ENCODE measurements around the gene RRM1. TPM values are rescaled to one million over a fixed set of nuclear protein-coding genes. Genes with fewer than 3 reads are reported as not detected.

RRM1 gene
- total and polyA plus RNA-seq, 9 of the 15 experiments (the other 6 are each of a cell fraction or from before 2014, with no cell fraction given): 113 to 270 (median 163) TPM

DNA sequence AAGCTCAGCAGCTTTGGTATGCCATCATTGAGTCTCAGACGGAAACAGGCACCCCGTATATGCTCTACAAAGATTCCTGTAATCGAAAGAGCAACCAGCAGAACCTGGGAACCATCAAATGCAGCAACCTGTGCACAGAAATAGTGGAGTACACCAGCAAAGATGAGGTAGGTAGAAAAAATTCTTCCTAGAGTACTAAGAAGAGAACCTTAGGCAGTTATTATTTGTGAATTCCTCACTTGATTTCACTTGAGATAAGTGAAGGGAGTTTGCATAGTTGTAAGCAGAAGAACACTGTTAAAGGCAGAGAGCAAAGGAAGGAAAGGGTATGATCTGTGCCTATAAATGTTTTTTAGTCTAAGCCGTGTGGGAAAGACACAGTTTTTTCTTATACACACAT, 28.6 kb downstream of the RRM1 start (continued):
- TF ChIP-seq, protein P1, sequence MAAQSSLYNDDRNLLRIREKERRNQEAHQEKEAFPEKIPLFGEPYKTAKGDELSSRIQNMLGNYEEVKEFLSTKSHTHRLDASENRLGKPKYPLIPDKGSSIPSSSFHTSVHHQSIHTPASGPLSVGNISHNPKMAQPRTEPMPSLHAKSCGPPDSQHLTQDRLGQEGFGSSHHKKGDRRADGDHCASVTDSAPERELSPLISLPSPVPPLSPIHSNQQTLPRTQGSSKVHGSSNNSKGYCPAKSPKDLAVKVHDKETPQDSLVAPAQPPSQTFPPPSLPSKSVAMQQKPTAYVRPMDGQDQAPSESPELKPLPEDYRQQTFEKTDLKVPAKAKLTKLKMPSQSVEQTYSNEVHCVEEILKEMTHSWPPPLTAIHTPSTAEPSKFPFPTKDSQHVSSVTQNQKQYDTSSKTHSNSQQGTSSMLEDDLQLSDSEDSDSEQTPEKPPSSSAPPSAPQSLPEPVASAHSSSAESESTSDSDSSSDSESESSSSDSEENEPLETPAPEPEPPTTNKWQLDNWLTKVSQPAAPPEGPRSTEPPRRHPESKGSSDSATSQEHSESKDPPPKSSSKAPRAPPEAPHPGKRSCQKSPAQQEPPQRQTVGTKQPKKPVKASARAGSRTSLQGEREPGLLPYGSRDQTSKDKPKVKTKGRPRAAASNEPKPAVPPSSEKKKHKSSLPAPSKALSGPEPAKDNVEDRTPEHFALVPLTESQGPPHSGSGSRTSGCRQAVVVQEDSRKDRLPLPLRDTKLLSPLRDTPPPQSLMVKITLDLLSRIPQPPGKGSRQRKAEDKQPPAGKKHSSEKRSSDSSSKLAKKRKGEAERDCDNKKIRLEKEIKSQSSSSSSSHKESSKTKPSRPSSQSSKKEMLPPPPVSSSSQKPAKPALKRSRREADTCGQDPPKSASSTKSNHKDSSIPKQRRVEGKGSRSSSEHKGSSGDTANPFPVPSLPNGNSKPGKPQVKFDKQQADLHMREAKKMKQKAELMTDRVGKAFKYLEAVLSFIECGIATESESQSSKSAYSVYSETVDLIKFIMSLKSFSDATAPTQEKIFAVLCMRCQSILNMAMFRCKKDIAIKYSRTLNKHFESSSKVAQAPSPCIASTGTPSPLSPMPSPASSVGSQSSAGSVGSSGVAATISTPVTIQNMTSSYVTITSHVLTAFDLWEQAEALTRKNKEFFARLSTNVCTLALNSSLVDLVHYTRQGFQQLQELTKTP (IDR thresholded peaks at IDR 0.05; ENCODE audit: low read depth in 1 of 2, partially characterized antibody in 2 of 2): no peak
- TF ChIP-seq POLR3A (IDR thresholded peaks at IDR 0.05; ENCODE audit: borderline replicate concordance, extremely low read depth, insufficient read depth, insufficient read length) (no peak), ZFP36 (IDR thresholded peaks at IDR 0.05; ENCODE audit: low read depth, low read length, partially characterized antibody) (no peak), TOE1 (IDR thresholded peaks at IDR 0.05; ENCODE audit: borderline replicate concordance) (no peak), TOE1 (CRISPR knock-in tag; IDR thresholded peaks at IDR 0.05; ENCODE audit: borderline replicate concordance, low read depth) (no peak), SRF (CRISPR knock-in tag; IDR thresholded peaks at IDR 0.05) (no peak), MECOM (CRISPR knock-in tag; IDR thresholded peaks at IDR 0.05) (no peak), ARID1B (IDR thresholded peaks at IDR 0.05) (no peak), RBM34 (IDR thresholded peaks at IDR 0.05; ENCODE audit: borderline replicate concordance, insufficient read depth, low read length) (no peak), CREB1 (IDR thresholded peaks at IDR 0.05) (no peak), CREB1 (CRISPR knock-in tag; IDR thresholded peaks at IDR 0.05) (no peak)
- TF ChIP-seq, protein P2, sequence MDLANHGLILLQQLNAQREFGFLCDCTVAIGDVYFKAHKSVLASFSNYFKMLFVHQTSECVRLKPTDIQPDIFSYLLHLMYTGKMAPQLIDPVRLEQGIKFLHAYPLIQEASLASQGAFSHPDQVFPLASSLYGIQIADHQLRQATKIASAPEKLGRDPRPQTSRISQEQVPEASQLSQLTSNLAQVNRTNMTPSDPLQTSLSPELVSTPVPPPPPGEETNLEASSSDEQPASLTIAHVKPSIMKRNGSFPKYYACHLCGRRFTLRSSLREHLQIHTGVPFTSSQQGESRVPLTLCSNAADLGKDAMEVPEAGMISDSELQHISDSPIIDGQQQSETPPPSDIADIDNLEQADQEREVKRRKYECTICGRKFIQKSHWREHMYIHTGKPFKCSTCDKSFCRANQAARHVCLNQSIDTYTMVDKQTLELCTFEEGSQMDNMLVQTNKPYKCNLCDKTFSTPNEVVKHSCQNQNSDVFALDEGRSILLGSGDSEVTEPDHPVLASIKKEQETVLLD (IDR thresholded peaks at IDR 0.05): no peak
- TF ChIP-seq, protein P3, sequence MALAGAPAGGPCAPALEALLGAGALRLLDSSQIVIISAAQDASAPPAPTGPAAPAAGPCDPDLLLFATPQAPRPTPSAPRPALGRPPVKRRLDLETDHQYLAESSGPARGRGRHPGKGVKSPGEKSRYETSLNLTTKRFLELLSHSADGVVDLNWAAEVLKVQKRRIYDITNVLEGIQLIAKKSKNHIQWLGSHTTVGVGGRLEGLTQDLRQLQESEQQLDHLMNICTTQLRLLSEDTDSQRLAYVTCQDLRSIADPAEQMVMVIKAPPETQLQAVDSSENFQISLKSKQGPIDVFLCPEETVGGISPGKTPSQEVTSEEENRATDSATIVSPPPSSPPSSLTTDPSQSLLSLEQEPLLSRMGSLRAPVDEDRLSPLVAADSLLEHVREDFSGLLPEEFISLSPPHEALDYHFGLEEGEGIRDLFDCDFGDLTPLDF (CRISPR knock-in tag; IDR thresholded peaks at IDR 0.05): no peak
- TF ChIP-seq, protein P4, sequence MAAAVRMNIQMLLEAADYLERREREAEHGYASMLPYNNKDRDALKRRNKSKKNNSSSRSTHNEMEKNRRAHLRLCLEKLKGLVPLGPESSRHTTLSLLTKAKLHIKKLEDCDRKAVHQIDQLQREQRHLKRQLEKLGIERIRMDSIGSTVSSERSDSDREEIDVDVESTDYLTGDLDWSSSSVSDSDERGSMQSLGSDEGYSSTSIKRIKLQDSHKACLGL (CRISPR knock-in tag; IDR thresholded peaks at IDR 0.05; ENCODE audit: borderline replicate concordance, poor library complexity, severe bottlenecking): no peak
